Transverse colon (tissue), 3 donors: ENCODE data around the gene OR4C6.

Source experiments
- CTCF ChIP-seq, 5 experiments: fragments of 200-600 bp in 3 of 5; fragments of 450-650 bp in 2 of 5; sonication (generic) in 3 of 5; IDR thresholded peaks; 1 replicate in 2 of 5; 2 replicates in 3 of 5; pipeline ENCODE4 v1.5.1; 2016 to 2017; ENCODE audit warnings: antibody characterized with exemption in 5 of 5, inconsistent platforms in 3 of 5, mild to moderate bottlenecking in 2 of 5, moderate library complexity in 1 of 5
- EP300 ChIP-seq: sonication (generic); formaldehyde crosslinking; IDR thresholded peaks from one replicate; pipeline ENCODE4 v1.6.1; 2017; ENCODE audit warnings: antibody characterized with exemption, low read depth
- POLR2A ChIP-seq: fragments of 450-650 bp; IDR thresholded peaks from one replicate; pipeline ENCODE4 v1.6.1; 2016; ENCODE audit warnings: antibody characterized with exemption, mild to moderate bottlenecking, moderate library complexity

- TF ChIP-seq CTCF (IDR thresholded peaks at IDR 0.05) (no peak), POLR2A (no peak), EP300 (no peak)
These were observed 53.2 kb downstream of the OR4C6 start for GRCh38 chr11:55714982-55715888.
